Tibial nerve (tissue), 4 donors: ENCODE data around the gene DNM3.

ENCODE experiments used
- EP300 ChIP-seq, 2 donors: sonication (generic); formaldehyde crosslinking; IDR thresholded peaks; one replicate each; pipeline ENCODE4 v1.6.1; 2017; ENCODE audit warnings: antibody characterized with exemption in 2 of 2, mild to moderate bottlenecking in 1 of 2
- TF ChIP-seq, protein P1 (sequence below), 5 experiments: fragments of 200-600 bp in 3 of 5; fragments of 450-650 bp in 2 of 5; sonication (generic) in 3 of 5; IDR thresholded peaks; one replicate each; pipeline ENCODE4 v1.5.1; 2016 to 2019; ENCODE audit warnings: antibody characterized with exemption in 5 of 5, mild to moderate bottlenecking in 3 of 5, moderate library complexity in 2 of 5

DNA sequence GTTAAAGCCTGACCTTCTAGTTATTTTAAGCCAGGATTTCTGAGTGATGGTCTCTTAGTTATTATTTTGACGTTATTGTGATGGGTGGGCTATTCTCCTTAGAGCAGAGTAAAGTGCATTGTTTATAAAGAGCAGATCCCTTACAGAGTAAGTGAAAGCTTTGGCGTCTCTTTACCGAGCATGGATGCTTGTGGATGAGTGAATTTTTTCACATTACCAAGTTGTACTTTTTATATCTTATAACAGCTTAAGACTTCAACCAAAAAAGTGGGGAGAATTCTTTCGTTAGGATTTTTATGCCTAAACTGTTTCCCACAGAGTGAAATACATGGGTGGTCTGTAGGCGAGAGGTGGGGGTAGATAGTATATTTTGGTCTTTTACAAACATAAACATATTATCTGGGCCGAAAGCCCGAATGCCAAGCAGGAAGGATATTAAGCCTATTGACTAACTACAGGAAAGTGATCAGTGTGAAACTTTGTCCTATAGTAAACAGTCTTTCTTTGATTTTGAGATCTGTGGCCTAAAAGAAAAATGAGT is 300.1 kb downstream of the DNM3 start:
- TF ChIP-seq, protein P1, sequence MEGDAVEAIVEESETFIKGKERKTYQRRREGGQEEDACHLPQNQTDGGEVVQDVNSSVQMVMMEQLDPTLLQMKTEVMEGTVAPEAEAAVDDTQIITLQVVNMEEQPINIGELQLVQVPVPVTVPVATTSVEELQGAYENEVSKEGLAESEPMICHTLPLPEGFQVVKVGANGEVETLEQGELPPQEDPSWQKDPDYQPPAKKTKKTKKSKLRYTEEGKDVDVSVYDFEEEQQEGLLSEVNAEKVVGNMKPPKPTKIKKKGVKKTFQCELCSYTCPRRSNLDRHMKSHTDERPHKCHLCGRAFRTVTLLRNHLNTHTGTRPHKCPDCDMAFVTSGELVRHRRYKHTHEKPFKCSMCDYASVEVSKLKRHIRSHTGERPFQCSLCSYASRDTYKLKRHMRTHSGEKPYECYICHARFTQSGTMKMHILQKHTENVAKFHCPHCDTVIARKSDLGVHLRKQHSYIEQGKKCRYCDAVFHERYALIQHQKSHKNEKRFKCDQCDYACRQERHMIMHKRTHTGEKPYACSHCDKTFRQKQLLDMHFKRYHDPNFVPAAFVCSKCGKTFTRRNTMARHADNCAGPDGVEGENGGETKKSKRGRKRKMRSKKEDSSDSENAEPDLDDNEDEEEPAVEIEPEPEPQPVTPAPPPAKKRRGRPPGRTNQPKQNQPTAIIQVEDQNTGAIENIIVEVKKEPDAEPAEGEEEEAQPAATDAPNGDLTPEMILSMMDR (IDR thresholded peaks at IDR 0.05), result no peak
- TF ChIP-seq EP300 (IDR thresholded peaks at IDR 0.05), result no peak
